Measurements from ENCODE around the gene CDH4.

Gene CDH4

GRCh38 chr20:61621035-61621730 lies 369.1 kb downstream of the CDH4 start:
- no peak for DNase-seq

GRCh38 chr20:61621852-61622251 lies 369.8 kb downstream of the CDH4 start:
- DNase-seq: no peak

GRCh38 chr20:61623451-61623850 lies 371.4 kb downstream of the CDH4 start:
- DNase-seq: no peak

GRCh38 chr20:61625246-61625645 lies 373.2 kb downstream of the CDH4 start:
- DNase-seq: no peak

- no peak for DNase-seq
Observed at GRCh38 chr20:61626412-61626811, 374.4 kb downstream of the CDH4 start.

- no peak for DNase-seq
Observed at GRCh38 chr20:61627791-61628415, 375.8 kb downstream of the CDH4 start.

GRCh38 chr20:61628480-61628879 lies 376.4 kb downstream of the CDH4 start:
- no peak for DNase-seq

GRCh38 chr20:61628901-61629601 lies 377.0 kb downstream of the CDH4 start:
- no peak for DNase-seq

- DNase-seq: no peak
Observed at GRCh38 chr20:61629602-61630390, 377.7 kb downstream of the CDH4 start.

- no peak for DNase-seq
Observed at GRCh38 chr20:61630391-61630650, 378.3 kb downstream of the CDH4 start.

GRCh38 chr20:61630816-61631215 lies 378.8 kb downstream of the CDH4 start:
- no peak for DNase-seq

- no peak for DNase-seq
Observed at GRCh38 chr20:61631751-61632150, 379.7 kb downstream of the CDH4 start.

GRCh38 chr20:61633004-61633403 lies 380.9 kb downstream of the CDH4 start:
- no peak for DNase-seq

GRCh38 chr20:61634376-61635145 lies 382.5 kb downstream of the CDH4 start:
- no peak for DNase-seq

- no peak for DNase-seq
Observed at GRCh38 chr20:61635721-61636455, 383.8 kb downstream of the CDH4 start.

GRCh38 chr20:61636531-61637116 lies 384.6 kb downstream of the CDH4 start:
- DNase-seq: no peak

- no peak for DNase-seq
Observed at GRCh38 chr20:61638802-61639585, 386.9 kb downstream of the CDH4 start.

- no peak for DNase-seq
Observed at GRCh38 chr20:61640131-61640870, 388.2 kb downstream of the CDH4 start.

- no peak for DNase-seq
Observed at GRCh38 chr20:61640871-61641245, 388.8 kb downstream of the CDH4 start.
